H9 (cell line): ENCODE data around the gene SACM1L. TPM values are rescaled to one million over a fixed set of nuclear protein-coding genes. Genes with fewer than 3 reads are reported as not detected.

Experiments used
- DNase-seq: peaks from one replicate; pipeline ENCODE4 v3.0.0-alpha.2; 2017
- H2AFZ ChIP-seq: one replicate; pipeline ENCODE4 v1.6.1; 2013; ENCODE audit warnings: mild to moderate bottlenecking, low read length, control low read depth, moderate library complexity
- H2AK5ac ChIP-seq: 2 replicates; pipeline ENCODE4 v1.6.1; 2013; ENCODE audit warnings: low read length, control low read depth, mixed read lengths; ENCODE audit not compliant: insufficient read length
- H2BK120ac ChIP-seq: one replicate; pipeline ENCODE4 v1.6.1; 2013; ENCODE audit warnings: low read depth, mild to moderate bottlenecking, low read length, control low read depth, inconsistent platforms; ENCODE audit not compliant: poor library complexity, severe bottlenecking
- H2BK12ac ChIP-seq: 2 replicates; pipeline ENCODE4 v1.6.1; 2013; ENCODE audit warnings: low read length, control low read depth, mixed read lengths, low read depth; ENCODE audit not compliant: insufficient read length
- H2BK15ac ChIP-seq: 2 replicates; pipeline ENCODE4 v1.6.1; 2013; ENCODE audit warnings: low read depth, low read length, control low read depth
- H2BK20ac ChIP-seq: one replicate; pipeline ENCODE4 v1.6.1; 2013; ENCODE audit warnings: low read depth, mild to moderate bottlenecking, low read length, control low read depth, inconsistent platforms; ENCODE audit not compliant: poor library complexity, severe bottlenecking
- H2BK5ac ChIP-seq: 2 replicates; pipeline ENCODE4 v1.6.1; 2013; ENCODE audit warnings: low read length, control low read depth, mixed read lengths; ENCODE audit not compliant: insufficient read length
- H3K14ac ChIP-seq: 2 replicates; pipeline ENCODE4 v1.6.1; 2013; ENCODE audit warnings: low read length, control low read depth; ENCODE audit not compliant: insufficient read depth
- H3K18ac ChIP-seq: 2 replicates; pipeline ENCODE4 v1.6.1; 2013; ENCODE audit warnings: low read depth, mild to moderate bottlenecking, mixed read lengths, low read length, control low read depth; ENCODE audit not compliant: insufficient read length
- H3K23ac ChIP-seq: 2 replicates; pipeline ENCODE4 v1.6.1; 2013; ENCODE audit warnings: low read length, control low read depth, mixed read lengths, low read depth; ENCODE audit not compliant: insufficient read length
- H3K23me2 ChIP-seq: 2 replicates; pipeline ENCODE4 v1.6.1; 2013; ENCODE audit warnings: low read depth, mild to moderate bottlenecking, mixed read lengths, low read length, control low read depth; ENCODE audit not compliant: insufficient read length, poor library complexity, severe bottlenecking
- H3K27ac ChIP-seq: 2 replicates; pipeline ENCODE4 v1.5.1; 2013; ENCODE audit warnings: low read length, control low read depth, mixed read lengths, low read depth; ENCODE audit not compliant: insufficient read length
- H3K27me3 ChIP-seq: 2 replicates; pipeline ENCODE4 v1.6.1; 2013; ENCODE audit warnings: low read length, control low read depth, inconsistent platforms; ENCODE audit not compliant: insufficient read depth
- H3K4ac ChIP-seq: 2 replicates; pipeline ENCODE4 v1.6.1; 2013; ENCODE audit warnings: low read depth, mild to moderate bottlenecking, control low read depth, inconsistent platforms, low read length, moderate library complexity
- H3K4me1 ChIP-seq: 2 replicates; pipeline ENCODE4 v1.6.1; 2013; ENCODE audit warnings: low read length, control low read depth, inconsistent platforms; ENCODE audit not compliant: insufficient read depth
- H3K4me2 ChIP-seq: 2 replicates; pipeline ENCODE4 v1.6.1; 2013; ENCODE audit warnings: low read length, control low read depth, mixed read lengths; ENCODE audit not compliant: insufficient read length, insufficient read depth
- H3K56ac ChIP-seq: 2 replicates; pipeline ENCODE4 v1.6.1; 2013; ENCODE audit warnings: low read depth, mild to moderate bottlenecking, mixed read lengths, low read length, control low read depth; ENCODE audit not compliant: insufficient read length
- H3K79me1 ChIP-seq: 2 replicates; pipeline ENCODE4 v1.6.1; 2013; ENCODE audit warnings: low read depth, mild to moderate bottlenecking, moderate library complexity, low read length, control low read depth, inconsistent platforms; ENCODE audit not compliant: insufficient read depth, poor library complexity, severe bottlenecking
- H3K79me2 ChIP-seq: 2 replicates; pipeline ENCODE4 v1.6.1; 2013; ENCODE audit warnings: low read length, control low read depth, inconsistent platforms; ENCODE audit not compliant: insufficient read depth
- H3K9ac ChIP-seq: 2 replicates; pipeline ENCODE4 v1.6.1; 2013; ENCODE audit warnings: low read length, control low read depth, mixed read lengths; ENCODE audit not compliant: insufficient read length; ENCODE audit errors: extremely low read depth
- H3K9me3 ChIP-seq: one replicate; pipeline ENCODE4 v1.6.1; 2013; ENCODE audit warnings: low read depth, low read length, inconsistent platforms; ENCODE audit not compliant: control insufficient read depth
- H3T11ph ChIP-seq: one replicate; pipeline ENCODE4 v1.6.1; 2013; ENCODE audit warnings: mild to moderate bottlenecking, low read length, control low read depth, inconsistent platforms
- H4K20me1 ChIP-seq: one replicate; pipeline ENCODE4 v1.6.1; 2013; ENCODE audit not compliant: control insufficient read depth, insufficient read length, insufficient read depth
- H4K5ac ChIP-seq: 2 replicates; pipeline ENCODE4 v1.6.1; 2013; ENCODE audit warnings: low read depth, mild to moderate bottlenecking, mixed read lengths, low read length, control low read depth; ENCODE audit not compliant: insufficient read length
- H4K8ac ChIP-seq: replicated peaks from 2 replicates; pipeline ENCODE4 v1.6.1; 2013; ENCODE audit warnings: low read length, control low read depth, mixed read lengths, low read depth; ENCODE audit not compliant: insufficient read length
- H4K91ac ChIP-seq: 2 replicates; pipeline ENCODE4 v1.6.1; 2013; ENCODE audit warnings: low read depth, mild to moderate bottlenecking, moderate library complexity, mixed read lengths, low read length, control low read depth; ENCODE audit not compliant: insufficient read length
- H3K27ac Mint-ChIP-seq, 3 experiments: 2 replicates in 2 of 3; 3 replicates in 1 of 3; pipeline ENCODE4 v1.8.0; 2020 to 2021; ENCODE audit warnings: mixed read lengths in 3 of 3, mild to moderate bottlenecking in 1 of 3, moderate library complexity in 1 of 3
- H3K27me3 Mint-ChIP-seq: 2 replicates; pipeline ENCODE4 v1.8.0; 2021; ENCODE audit warnings: low read depth, mild to moderate bottlenecking, moderate library complexity, mixed read lengths
- H3K36me3 Mint-ChIP-seq, 3 experiments: 2 replicates in 2 of 3; 3 replicates in 1 of 3; pipeline ENCODE4 v1.8.0; 2020 to 2021; ENCODE audit warnings: low read depth in 3 of 3, mixed read lengths in 3 of 3; ENCODE audit not compliant: insufficient read depth in 1 of 3
- H3K4me1 Mint-ChIP-seq, 2 experiments: 2 replicates each; pipeline ENCODE4 v1.8.0; 2020; ENCODE audit warnings: mixed read lengths in 2 of 2
- H3K4me3 Mint-ChIP-seq, 2 experiments: 2 replicates in 1 of 2; 3 replicates in 1 of 2; pipeline ENCODE4 v1.8.0; 2020 to 2021; ENCODE audit warnings: mild to moderate bottlenecking in 2 of 2, mixed read lengths in 2 of 2, moderate library complexity in 1 of 2
- H3K9me3 Mint-ChIP-seq, 2 experiments: 2 replicates in 1 of 2; 3 replicates in 1 of 2; pipeline ENCODE4 v1.8.0; 2020; ENCODE audit warnings: mild to moderate bottlenecking in 2 of 2, mixed read lengths in 2 of 2, moderate library complexity in 1 of 2
- WGBS: extraction: QIAGEN DNeasy Blood & Tissue Kit; methylation state at CpG from one replicate; pipeline ENCODE4 v1.1.7; 2013; ENCODE audit warnings: missing lambda C conversion rate, low lambda C conversion rate, mixed read lengths; ENCODE audit not compliant: insufficient read length; ENCODE audit errors: extremely low coverage; 5-methylcytosine and 5-hydroxymethylcytosine counted together
- total RNA-seq: library from RNA; stranded (reverse); gene quantifications from 2 replicates; pipeline ENCODE4 v1.2.1, GENCODE V29; 2021
- TF ChIP-seq, protein P1 (sequence below): fragments of 200-600 bp; sonication (generic); conservative IDR thresholded peaks from 3 replicates; pipeline ENCODE4 v1.8.0; 2021; ENCODE audit warnings: antibody characterized with exemption, mild to moderate bottlenecking

SACM1L gene
- total RNA-seq, 1 experiment from 2014 or later, result 52.8 TPM

DNA sequence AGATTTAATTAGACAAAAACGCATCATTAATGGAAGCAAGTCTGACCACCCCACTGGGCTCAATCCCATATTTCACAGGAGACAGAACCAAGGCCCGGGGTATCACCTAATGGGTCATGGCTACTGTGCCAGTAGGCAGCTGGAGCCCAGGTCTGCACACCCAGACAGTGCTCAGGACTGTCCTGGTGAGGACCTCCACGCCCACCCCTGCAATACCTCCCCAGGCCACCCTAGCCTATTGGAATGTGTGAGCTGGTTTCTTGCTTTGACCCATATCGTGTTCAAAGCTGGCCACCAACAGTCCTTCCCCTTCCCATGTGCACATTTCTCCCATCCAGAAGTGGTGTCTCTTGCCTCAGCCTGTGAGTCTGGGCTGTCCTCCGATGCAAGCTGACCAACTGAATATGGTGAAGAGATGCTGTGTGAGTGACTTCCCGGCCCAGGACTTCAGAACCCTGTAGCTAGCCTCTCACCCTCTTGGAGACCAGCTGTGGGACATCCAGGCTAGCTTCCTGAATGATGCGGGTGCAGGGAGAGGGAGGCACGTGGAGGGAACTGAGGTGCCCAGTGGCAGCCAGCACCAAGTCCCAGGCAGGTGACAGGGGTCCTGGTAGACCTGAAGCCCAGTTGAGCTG lies 88.0 kb downstream of the SACM1L start:
- no CpG with 5 or more reads among the region's 8 CpGs for WGBS

More for the DNA sequence above, 88.0 kb downstream of the SACM1L start:
- H3K4me2 ChIP-seq, result no peak overlapping the region
- H3K27me3 Mint-ChIP-seq, result no peaks in the 10 kb centered on the region; the same call in 1 of the 2 replicates
- H3K27ac Mint-ChIP-seq, result no peak overlapping the region
- no peak overlapping the region for H3T11ph ChIP-seq
- no peak overlapping the region for H2AFZ ChIP-seq
- no peak overlapping the region for H2BK12ac ChIP-seq
- no peak overlapping the region for H3K18ac ChIP-seq
- no peaks in the 10 kb centered on the region for H3K79me1 ChIP-seq
- H4K5ac ChIP-seq, result no peak overlapping the region
- H3K23ac ChIP-seq, result no peak overlapping the region
- no peak overlapping the region; the same call in 1 of the 2 replicates for H3K14ac ChIP-seq
- no peak overlapping the region for H2BK20ac ChIP-seq
- H3K4me3 Mint-ChIP-seq, result no peak overlapping the region
- no peak overlapping the region for H2AK5ac ChIP-seq
- TF ChIP-seq, protein P1, sequence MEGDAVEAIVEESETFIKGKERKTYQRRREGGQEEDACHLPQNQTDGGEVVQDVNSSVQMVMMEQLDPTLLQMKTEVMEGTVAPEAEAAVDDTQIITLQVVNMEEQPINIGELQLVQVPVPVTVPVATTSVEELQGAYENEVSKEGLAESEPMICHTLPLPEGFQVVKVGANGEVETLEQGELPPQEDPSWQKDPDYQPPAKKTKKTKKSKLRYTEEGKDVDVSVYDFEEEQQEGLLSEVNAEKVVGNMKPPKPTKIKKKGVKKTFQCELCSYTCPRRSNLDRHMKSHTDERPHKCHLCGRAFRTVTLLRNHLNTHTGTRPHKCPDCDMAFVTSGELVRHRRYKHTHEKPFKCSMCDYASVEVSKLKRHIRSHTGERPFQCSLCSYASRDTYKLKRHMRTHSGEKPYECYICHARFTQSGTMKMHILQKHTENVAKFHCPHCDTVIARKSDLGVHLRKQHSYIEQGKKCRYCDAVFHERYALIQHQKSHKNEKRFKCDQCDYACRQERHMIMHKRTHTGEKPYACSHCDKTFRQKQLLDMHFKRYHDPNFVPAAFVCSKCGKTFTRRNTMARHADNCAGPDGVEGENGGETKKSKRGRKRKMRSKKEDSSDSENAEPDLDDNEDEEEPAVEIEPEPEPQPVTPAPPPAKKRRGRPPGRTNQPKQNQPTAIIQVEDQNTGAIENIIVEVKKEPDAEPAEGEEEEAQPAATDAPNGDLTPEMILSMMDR, result no peak
- no peak overlapping the region for H4K8ac ChIP-seq
- H3K9ac ChIP-seq, result no peak overlapping the region
- H2BK5ac ChIP-seq, result no peak overlapping the region
- H3K23me2 ChIP-seq, result no peaks in the 10 kb centered on the region
- H3K27ac ChIP-seq, result no peak overlapping the region
- no peaks in the 10 kb centered on the region; a peak in 1 of 7 replicates for H3K36me3 Mint-ChIP-seq
- DNase-seq, result peak; percentile 18
- no peaks in the 10 kb centered on the region for H4K20me1 ChIP-seq
- H3K9me3 ChIP-seq, result no peaks in the 10 kb centered on the region
- no peak overlapping the region for H2BK15ac ChIP-seq
- H2BK120ac ChIP-seq, result no peak overlapping the region
- 0 out of 2 replicates have a peak, but pooled peaks cover 2% of the 10 kb centered on the region for H3K27me3 ChIP-seq
- no peak overlapping the region for H3K56ac ChIP-seq
- H4K91ac ChIP-seq, result no peak overlapping the region
- no peaks in the 10 kb centered on the region for H3K4me1 ChIP-seq
- H3K4me1 Mint-ChIP-seq, result peaks cover 17 to 20% of the 10 kb centered on the region in 2 experiments
- no peaks in the 10 kb centered on the region for H3K79me2 ChIP-seq
- H3K9me3 Mint-ChIP-seq, result no peaks in the 10 kb centered on the region; a peak in 1 of 5 replicates
- H3K4ac ChIP-seq, result no peak overlapping the region
